DND-41 (cell line): Measurements from ENCODE around the gene UFSP2.

Source experiments
- CTCF ChIP-seq: IDR thresholded peaks from 2 replicates; pipeline ENCODE4 v1.5.1; 2012; ENCODE audit warnings: borderline replicate concordance, low read length, moderate library complexity, mild to moderate bottlenecking; ENCODE audit not compliant: poor library complexity, severe bottlenecking; ENCODE audit errors: extremely low read depth
- EZH2 ChIP-seq: IDR thresholded peaks from 3 replicates; pipeline ENCODE4 v1.6.1; 2012; ENCODE audit warnings: borderline replicate concordance, low read depth, mild to moderate bottlenecking, moderate library complexity, low read length, inconsistent platforms; ENCODE audit not compliant: severe bottlenecking

GRCh38 chr4:185425647-185426352, at the start of gene UFSP2:
- TF ChIP-seq CTCF, result no peak
- no peak for TF ChIP-seq EZH2
